GM12878 (cell line): ENCODE results near the gene TSSK2. TPM values are rescaled to one million over a fixed set of nuclear protein-coding genes. Genes with fewer than 3 reads are reported as not detected.

Source experiments
- ATAC-seq: fragments of 200-7000 bp; cut with Tn5 transposase; 3 replicates; pipeline ENCODE4 v1.9.1; 2020; ENCODE audit warnings: mild to moderate bottlenecking, moderate library complexity
- BruUV-seq: library from RNA; stranded (reverse); fragments of 400-500 nt; replicated peaks from 2 replicates; lab custom pipeline; 2021; lab: Mats Ljungman, UMichigan
- CTCF ChIA-PET: fragments of 300-600 bp; sonication (Branson Sonifier 250); formaldehyde crosslinking; extraction: SDS; loops from one replicate; lab custom pipeline; 2021; ENCODE audit warnings: inconsistent platforms; lab: Yijun Ruan, JAX
- POLR2A ChIA-PET: fragments of 350-600 bp; formaldehyde crosslinking; extraction: SDS; loops from one replicate; lab custom pipeline; 2021; ENCODE audit warnings: inconsistent platforms; lab: Charles Lee
- RAD21 ChIA-PET: fragments of 300-600 bp; sonication (Branson Sonifier 250); formaldehyde crosslinking; loops from one replicate; lab custom pipeline; 2023; ENCODE audit warnings: antibody characterized with exemption; ENCODE audit not compliant: unreplicated experiment; lab: Charles Lee
- SMC1A ChIA-PET: fragments of 300-600 bp; sonication (Branson Sonifier 250); formaldehyde crosslinking; loops from one replicate; lab custom pipeline; 2023; ENCODE audit not compliant: unreplicated experiment, uncharacterized antibody; lab: Charles Lee
- DNase-seq: peaks from one replicate; pipeline ENCODE4 v3.0.0-alpha.2; 2011; ENCODE audit warnings: low read depth, low spot score
- FAIRE-seq: peaks from 3 replicates; lab custom pipeline; 2011; peaks lifted over from hg19 to GRCh38; lab: Jason Lieb, UNC
- H2AFZ ChIP-seq: 2 replicates; pipeline ENCODE4 v1.6.0; 2011; ENCODE audit warnings: low read depth, low read length, control low read depth; ENCODE audit not compliant: control insufficient read depth
- H3K27ac ChIP-seq: 2 replicates; pipeline ENCODE4 v1.5.1; 2011; ENCODE audit warnings: control low read depth; ENCODE audit not compliant: control insufficient read depth, insufficient read depth
- H3K27me3 ChIP-seq, 2 experiments: replicated peaks in 1 of 2; 2 replicates each; pipeline versions ENCODE4 v1.6.0 to v1.6.1; 2011; ENCODE audit warnings: low read length in 1 of 2; ENCODE audit not compliant: control insufficient read depth in 2 of 2, insufficient read depth in 2 of 2
- H3K36me3 ChIP-seq, 2 experiments: 2 replicates each; pipeline ENCODE4 v1.5.1; 2011; ENCODE audit warnings: low read length in 1 of 2; ENCODE audit not compliant: control insufficient read depth in 2 of 2, insufficient read depth in 2 of 2
- H3K4me1 ChIP-seq: 2 replicates; pipeline ENCODE4 v1.6.1; 2011; ENCODE audit warnings: mild to moderate bottlenecking, low read length, moderate library complexity, mixed read lengths; ENCODE audit not compliant: control insufficient read depth, insufficient read depth
- H3K4me2 ChIP-seq: 2 replicates; pipeline ENCODE4 v1.6.0; 2011; ENCODE audit warnings: control low read depth; ENCODE audit not compliant: control insufficient read depth, insufficient read depth
- H3K4me3 ChIP-seq: fragments of 200-600 bp; sonication (generic); 2 replicates; pipeline ENCODE4 v1.5.1; 2016
- H3K79me2 ChIP-seq: 2 replicates; pipeline ENCODE4 v1.6.0; 2011; ENCODE audit warnings: low read length; ENCODE audit not compliant: control insufficient read depth, insufficient read depth
- H3K9ac ChIP-seq: 2 replicates; pipeline ENCODE4 v1.8.0; 2011; ENCODE audit warnings: low read length, control low read depth, mixed read lengths; ENCODE audit not compliant: control insufficient read depth, insufficient read depth
- H3K9me3 ChIP-seq: replicated peaks from 3 replicates; pipeline ENCODE4 v1.5.1; 2011; ENCODE audit warnings: mild to moderate bottlenecking, low read length; ENCODE audit not compliant: control insufficient read depth, insufficient read depth
- H4K20me1 ChIP-seq: 2 replicates; pipeline ENCODE4 v1.6.0; 2011; ENCODE audit not compliant: control insufficient read depth, insufficient read depth
- CBX5 ChIP-seq: sonication (generic); IDR thresholded peaks from 2 replicates; pipeline ENCODE4 v1.6.1; 2016; ENCODE audit warnings: low read depth, moderate library complexity, mild to moderate bottlenecking, inconsistent platforms
- CEBPB ChIP-seq, 2 experiments: fragments of 150-350 bp in 1 of 2; IDR thresholded peaks; 2 replicates each; pipeline ENCODE4 v1.6.1; 2012 to 2014; ENCODE audit warnings: low read depth in 2 of 2, low read length in 2 of 2, borderline replicate concordance in 1 of 2, inconsistent platforms in 1 of 2
- CHD1 ChIP-seq: IDR thresholded peaks from 2 replicates; pipeline ENCODE4 v1.6.1; 2012; ENCODE audit warnings: low read depth, low read length, improper control_type of control experiment
- JUND ChIP-seq: IDR thresholded peaks from 2 replicates; pipeline ENCODE4 v1.6.1; 2012; ENCODE audit warnings: low read depth, mild to moderate bottlenecking, low read length, improper control_type of control experiment, moderate library complexity
- MYB ChIP-seq: fragments of 150-350 bp; IDR thresholded peaks from 2 replicates; pipeline ENCODE4 v1.6.1; 2014; ENCODE audit warnings: mild to moderate bottlenecking, low read depth, low read length, borderline replicate concordance
- RFX5 ChIP-seq: IDR thresholded peaks from 2 replicates; pipeline ENCODE4 v1.6.1; 2011; ENCODE audit warnings: low read depth, low read length, improper control_type of control experiment
- SP1 ChIP-seq: IDR thresholded peaks from one replicate; pipeline ENCODE4 v1.6.1; 2011; ENCODE audit warnings: low read depth, low read length
- TARDBP ChIP-seq: IDR thresholded peaks from 2 replicates; pipeline ENCODE4 v1.6.1; 2016; ENCODE audit warnings: borderline replicate concordance
- TBL1XR1 ChIP-seq: IDR thresholded peaks from 2 replicates; pipeline ENCODE4 v1.6.1; 2012; ENCODE audit warnings: low read depth, low read length, improper control_type of control experiment
- WRNIP1 ChIP-seq: IDR thresholded peaks from 2 replicates; pipeline ENCODE4 v1.6.1; 2011; ENCODE audit warnings: low read depth, low read length, improper control_type of control experiment, borderline replicate concordance
- ZBTB33 ChIP-seq: fragments of 450-650 bp; IDR thresholded peaks from 2 replicates; pipeline ENCODE4 v1.6.1; 2017; ENCODE audit warnings: mild to moderate bottlenecking
- ZBTB4 ChIP-seq: fragments of 450-650 bp; formaldehyde crosslinking; IDR thresholded peaks from 2 replicates; pipeline ENCODE4 v1.4.0; 2022; ENCODE audit warnings: mild to moderate bottlenecking, moderate library complexity
- WGBS: methylation state at CpG from one replicate; pipeline ENCODE4 v1.1.6; 2016; ENCODE audit warnings: low lambda C conversion rate; ENCODE audit not compliant: insufficient replicate concordance, insufficient coverage; ENCODE audit errors: missing lambda C conversion rate; 5-methylcytosine and 5-hydroxymethylcytosine counted together
- in situ Hi-C: fragments of 300-500 bp; cut with MboI; formaldehyde crosslinking; loops from 9 replicates; pipeline ENCODE4 v1.14.3; 2018; ENCODE audit warnings: mixed read lengths
- intact Hi-C: fragments of 100-400 bp; cut with micrococcal nuclease; formaldehyde crosslinking; loops from one replicate; pipeline ENCODE4 v1.14.2; 2022; ENCODE audit not compliant: unreplicated experiment
- polyA plus RNA-seq, 11 experiments: library from polyadenylated mRNA; depleted of rRNA in 4 of 11; unstranded in 6 of 11; stranded (reverse) in 5 of 11; fragments of >200 nt; fragmentation: Nextera tagmentation in 4 of 11; fragmentation: Illumina TruSeq in 1 of 11; extraction: Ambion mirVana in 4 of 11; extraction: Trizol in 1 of 11; gene quantifications; 1 replicate in 1 of 11; 2 replicates in 10 of 11; pipeline versions ENCODE4 v1.2.1 to v1.2.3, GENCODE V29; 2011 to 2016; ENCODE audit warnings: inconsistent platforms in 2 of 11, missing spikeins in 2 of 11, low read depth in 1 of 11
- total RNA-seq, 4 experiments: library from RNA; depleted of rRNA in 3 of 4; stranded (reverse); fragments of >200 nt in 3 of 4; fragmentation: Illumina TruSeq in 1 of 4; extraction: Trizol in 1 of 4; gene quantifications; 2 replicates each; pipeline versions ENCODE4 v1.2.1 to v1.2.3, GENCODE V29; 2013 to 2021
- TF ChIP-seq, protein P1 (sequence below): IDR thresholded peaks from 2 replicates; pipeline ENCODE4 v1.6.1; 2012; ENCODE audit warnings: low read depth, low read length, improper control_type of control experiment
- TF ChIP-seq, protein P2 (sequence below): fragments of 450-650 bp; IDR thresholded peaks from 2 replicates; pipeline ENCODE4 v1.6.1; 2016; ENCODE audit warnings: mild to moderate bottlenecking, moderate library complexity, borderline replicate concordance

The TSSK2 gene
- total and polyA plus RNA-seq, 10 of the 15 experiments (the other 5 are each of a cell fraction or from before 2014, with no cell fraction given): 0.03 to 0.17 TPM; not detected in 8

- intact Hi-C loops: no loop called here
- H3K79me2 ChIP-seq: no peaks in the 10 kb centered on the region
- no peak overlapping the region for H3K27ac ChIP-seq
- ChIA-PET RAD21 (interaction anchor here (0.6 kb wide), 1 partner anchor 1855 kb away, joined by 3 read pairs; no protein-coding TSS in a partner anchor), POLR2A (interaction anchor here (0.7 kb wide), 1 partner anchor 8 kb away, joined by 3 read pairs; no protein-coding TSS in a partner anchor), CTCF (interaction anchor here (1.0 to 2.3 kb wide), 2 partner anchors 11 to 48 kb away, joined by 3 to 6 read pairs; partner anchors contain the start of gene ESS2), SMC1A (no interaction called here)
- no peaks in the 10 kb centered on the region for H4K20me1 ChIP-seq
- H3K4me1 ChIP-seq: no peaks in the 10 kb centered on the region
- no peak overlapping the region for H2AFZ ChIP-seq
- no peaks in the 10 kb centered on the region for H3K9me3 ChIP-seq
- FAIRE-seq: no peak
- 85% methylated on average over 13 of the region's 13 CpGs for WGBS
- peaks cover 5 to 12% of the 10 kb centered on the region in 2 experiments for H3K36me3 ChIP-seq
- no peak overlapping the region for H3K4me2 ChIP-seq
- no TSS peak for BruUV-seq
- no peak overlapping the region for H3K9ac ChIP-seq
- no peak overlapping the region for H3K4me3 ChIP-seq
- DNase-seq: no peak
- no peaks in the 10 kb centered on the region for H3K27me3 ChIP-seq
- in situ Hi-C loops: no loop called here
- no peak for ATAC-seq
- no peak for TF ChIP-seq TBL1XR1
- TF ChIP-seq, protein P1, sequence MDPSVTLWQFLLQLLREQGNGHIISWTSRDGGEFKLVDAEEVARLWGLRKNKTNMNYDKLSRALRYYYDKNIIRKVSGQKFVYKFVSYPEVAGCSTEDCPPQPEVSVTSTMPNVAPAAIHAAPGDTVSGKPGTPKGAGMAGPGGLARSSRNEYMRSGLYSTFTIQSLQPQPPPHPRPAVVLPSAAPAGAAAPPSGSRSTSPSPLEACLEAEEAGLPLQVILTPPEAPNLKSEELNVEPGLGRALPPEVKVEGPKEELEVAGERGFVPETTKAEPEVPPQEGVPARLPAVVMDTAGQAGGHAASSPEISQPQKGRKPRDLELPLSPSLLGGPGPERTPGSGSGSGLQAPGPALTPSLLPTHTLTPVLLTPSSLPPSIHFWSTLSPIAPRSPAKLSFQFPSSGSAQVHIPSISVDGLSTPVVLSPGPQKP: no peak
- TF ChIP-seq TARDBP: no peak
- TF ChIP-seq MYB: no peak
- no peak for TF ChIP-seq CEBPB (IDR thresholded peaks at IDR 0.05; ENCODE audit: borderline replicate concordance in 1 of 2, low read depth in 2 of 2, low read length in 2 of 2)
- TF ChIP-seq CHD1: no peak
- no peak for TF ChIP-seq RFX5
- no peak for TF ChIP-seq ZBTB4
- TF ChIP-seq, protein P2, sequence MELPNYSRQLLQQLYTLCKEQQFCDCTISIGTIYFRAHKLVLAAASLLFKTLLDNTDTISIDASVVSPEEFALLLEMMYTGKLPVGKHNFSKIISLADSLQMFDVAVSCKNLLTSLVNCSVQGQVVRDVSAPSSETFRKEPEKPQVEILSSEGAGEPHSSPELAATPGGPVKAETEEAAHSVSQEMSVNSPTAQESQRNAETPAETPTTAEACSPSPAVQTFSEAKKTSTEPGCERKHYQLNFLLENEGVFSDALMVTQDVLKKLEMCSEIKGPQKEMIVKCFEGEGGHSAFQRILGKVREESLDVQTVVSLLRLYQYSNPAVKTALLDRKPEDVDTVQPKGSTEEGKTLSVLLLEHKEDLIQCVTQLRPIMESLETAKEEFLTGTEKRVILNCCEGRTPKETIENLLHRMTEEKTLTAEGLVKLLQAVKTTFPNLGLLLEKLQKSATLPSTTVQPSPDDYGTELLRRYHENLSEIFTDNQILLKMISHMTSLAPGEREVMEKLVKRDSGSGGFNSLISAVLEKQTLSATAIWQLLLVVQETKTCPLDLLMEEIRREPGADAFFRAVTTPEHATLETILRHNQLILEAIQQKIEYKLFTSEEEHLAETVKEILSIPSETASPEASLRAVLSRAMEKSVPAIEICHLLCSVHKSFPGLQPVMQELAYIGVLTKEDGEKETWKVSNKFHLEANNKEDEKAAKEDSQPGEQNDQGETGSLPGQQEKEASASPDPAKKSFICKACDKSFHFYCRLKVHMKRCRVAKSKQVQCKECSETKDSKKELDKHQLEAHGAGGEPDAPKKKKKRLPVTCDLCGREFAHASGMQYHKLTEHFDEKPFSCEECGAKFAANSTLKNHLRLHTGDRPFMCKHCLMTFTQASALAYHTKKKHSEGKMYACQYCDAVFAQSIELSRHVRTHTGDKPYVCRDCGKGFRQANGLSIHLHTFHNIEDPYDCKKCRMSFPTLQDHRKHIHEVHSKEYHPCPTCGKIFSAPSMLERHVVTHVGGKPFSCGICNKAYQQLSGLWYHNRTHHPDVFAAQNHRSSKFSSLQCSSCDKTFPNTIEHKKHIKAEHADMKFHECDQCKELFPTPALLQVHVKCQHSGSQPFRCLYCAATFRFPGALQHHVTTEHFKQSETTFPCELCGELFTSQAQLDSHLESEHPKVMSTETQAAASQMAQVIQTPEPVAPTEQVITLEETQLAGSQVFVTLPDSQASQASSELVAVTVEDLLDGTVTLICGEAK: no peak
- TF ChIP-seq SP1: no peak
- no peak for TF ChIP-seq CBX5
- no peak for TF ChIP-seq WRNIP1
- no peak for TF ChIP-seq JUND
- no peak for TF ChIP-seq ZBTB33
These were observed 2.5 kb downstream of the TSSK2 start for GRCh38 chr22:19133561-19133960.
